Neural cell (in vitro differentiated cells): Measurements from ENCODE around the gene GORASP2.

ENCODE experiments used
- CTCF ChIP-seq: fragments of 450-650 bp; IDR thresholded peaks from 2 replicates; pipeline ENCODE4 v1.5.1; 2014; ENCODE audit warnings: antibody characterized with exemption, mild to moderate bottlenecking, moderate library complexity; ENCODE audit not compliant: poor library complexity, severe bottlenecking
- EP300 ChIP-seq: fragments of 450-650 bp; conservative IDR thresholded peaks from 2 replicates; pipeline ENCODE4 v1.6.1; 2014; ENCODE audit warnings: antibody characterized with exemption, mild to moderate bottlenecking, moderate library complexity; ENCODE audit not compliant: poor library complexity, severe bottlenecking
- EZH2 ChIP-seq: fragments of 200-600, 300-800 bp; shearing (Covaris generic), sonication (generic); IDR thresholded peaks from 2 replicates; pipeline ENCODE4 v1.6.1; 2014; ENCODE audit warnings: antibody characterized with exemption, low read length, borderline replicate concordance, mild to moderate bottlenecking; ENCODE audit not compliant: insufficient read depth, poor library complexity, severe bottlenecking
- MXI1 ChIP-seq: fragments of 450-650 bp; conservative IDR thresholded peaks from 2 replicates; pipeline ENCODE4 v1.6.1; 2014; ENCODE audit warnings: antibody characterized with exemption, mild to moderate bottlenecking; ENCODE audit not compliant: poor library complexity, severe bottlenecking
- POLR2AphosphoS5 ChIP-seq: IDR thresholded peaks from 2 replicates; pipeline ENCODE4 v1.6.1; 2012
- REST ChIP-seq: IDR thresholded peaks from 2 replicates; pipeline ENCODE4 v1.6.1; 2012; ENCODE audit warnings: borderline replicate concordance
- TAF1 ChIP-seq: IDR thresholded peaks from 2 replicates; pipeline ENCODE4 v1.6.1; 2012; ENCODE audit warnings: low read depth

- TF ChIP-seq TAF1 = no peak
- no peak for TF ChIP-seq CTCF
- no peak for TF ChIP-seq EP300
- TF ChIP-seq REST = no peak
- no peak for TF ChIP-seq POLR2AphosphoS5
- no peak for TF ChIP-seq EZH2
- no peak for TF ChIP-seq MXI1
Measured at GRCh38 chr2:170975943-170976270, 46.9 kb downstream of the GORASP2 start.
